Measurements from ENCODE around the gene SLC6A9.

DNA sequence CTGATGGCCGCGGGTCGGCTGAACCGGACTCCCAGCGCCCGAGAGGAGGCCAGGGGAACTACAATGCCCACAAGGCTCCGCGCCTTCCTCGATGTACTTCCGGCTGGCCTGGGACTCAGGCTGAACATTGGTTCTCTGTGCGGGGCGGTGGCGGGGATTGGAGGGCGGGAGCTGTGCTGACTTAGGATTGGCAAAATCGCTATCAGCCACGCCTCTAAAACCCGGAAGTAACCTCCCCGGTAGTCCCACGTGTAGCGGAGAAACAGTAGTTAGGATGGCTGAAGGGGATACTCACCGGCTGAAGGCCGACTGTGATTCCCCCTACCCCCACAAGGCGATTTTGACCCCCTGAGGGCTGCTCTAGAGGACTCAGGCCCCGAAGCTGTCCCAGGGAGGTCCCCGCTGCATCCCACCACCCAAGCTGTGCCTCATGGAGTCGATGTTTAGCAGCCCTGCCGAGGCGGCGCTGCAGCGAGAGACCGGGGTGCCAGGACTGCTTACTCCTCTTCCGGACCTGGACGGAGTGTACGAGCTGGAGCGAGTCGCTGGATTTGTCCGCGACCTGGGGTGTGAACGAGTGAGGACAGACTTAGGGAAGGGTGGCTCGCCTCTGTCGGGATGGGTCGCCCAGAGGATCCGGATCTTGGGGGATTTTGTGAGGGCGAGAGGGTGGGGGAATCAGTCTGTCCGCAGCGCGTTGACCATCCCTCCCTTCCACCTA is 61.4 kb downstream of the SLC6A9 start, which contains the start of gene DPH2:
- TF ChIP-seq, protein P1, sequence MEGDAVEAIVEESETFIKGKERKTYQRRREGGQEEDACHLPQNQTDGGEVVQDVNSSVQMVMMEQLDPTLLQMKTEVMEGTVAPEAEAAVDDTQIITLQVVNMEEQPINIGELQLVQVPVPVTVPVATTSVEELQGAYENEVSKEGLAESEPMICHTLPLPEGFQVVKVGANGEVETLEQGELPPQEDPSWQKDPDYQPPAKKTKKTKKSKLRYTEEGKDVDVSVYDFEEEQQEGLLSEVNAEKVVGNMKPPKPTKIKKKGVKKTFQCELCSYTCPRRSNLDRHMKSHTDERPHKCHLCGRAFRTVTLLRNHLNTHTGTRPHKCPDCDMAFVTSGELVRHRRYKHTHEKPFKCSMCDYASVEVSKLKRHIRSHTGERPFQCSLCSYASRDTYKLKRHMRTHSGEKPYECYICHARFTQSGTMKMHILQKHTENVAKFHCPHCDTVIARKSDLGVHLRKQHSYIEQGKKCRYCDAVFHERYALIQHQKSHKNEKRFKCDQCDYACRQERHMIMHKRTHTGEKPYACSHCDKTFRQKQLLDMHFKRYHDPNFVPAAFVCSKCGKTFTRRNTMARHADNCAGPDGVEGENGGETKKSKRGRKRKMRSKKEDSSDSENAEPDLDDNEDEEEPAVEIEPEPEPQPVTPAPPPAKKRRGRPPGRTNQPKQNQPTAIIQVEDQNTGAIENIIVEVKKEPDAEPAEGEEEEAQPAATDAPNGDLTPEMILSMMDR (IDR thresholded peaks at IDR 0.05 in 4 of 5, conservative IDR thresholded peaks at IDR 0.05 in 1 of 5): peak in 3 of 5 experiments; percentile 8 to 45 (median 18)
- peak; percentile 56 to 69 for TF ChIP-seq POLR2A (IDR thresholded peaks at IDR 0.05)

All from gastrocnemius medialis (tissue), 4 donors.